ENCODE data around the gene KCND2. TPM values are rescaled to one million over a fixed set of nuclear protein-coding genes. Genes with fewer than 3 reads are reported as not detected.
A peak's percentile ranks its signal among the peaks of the same experiment; 100 is the strongest.
"Not testable (repeated sequence)": the region's sequence is repeated elsewhere in the genome, so short reads cannot be mapped to it uniquely, and the experiment has no call there.

Gene KCND2
- 0.14 and 0.17 TPM in 2 replicates for total RNA-seq

DNA sequence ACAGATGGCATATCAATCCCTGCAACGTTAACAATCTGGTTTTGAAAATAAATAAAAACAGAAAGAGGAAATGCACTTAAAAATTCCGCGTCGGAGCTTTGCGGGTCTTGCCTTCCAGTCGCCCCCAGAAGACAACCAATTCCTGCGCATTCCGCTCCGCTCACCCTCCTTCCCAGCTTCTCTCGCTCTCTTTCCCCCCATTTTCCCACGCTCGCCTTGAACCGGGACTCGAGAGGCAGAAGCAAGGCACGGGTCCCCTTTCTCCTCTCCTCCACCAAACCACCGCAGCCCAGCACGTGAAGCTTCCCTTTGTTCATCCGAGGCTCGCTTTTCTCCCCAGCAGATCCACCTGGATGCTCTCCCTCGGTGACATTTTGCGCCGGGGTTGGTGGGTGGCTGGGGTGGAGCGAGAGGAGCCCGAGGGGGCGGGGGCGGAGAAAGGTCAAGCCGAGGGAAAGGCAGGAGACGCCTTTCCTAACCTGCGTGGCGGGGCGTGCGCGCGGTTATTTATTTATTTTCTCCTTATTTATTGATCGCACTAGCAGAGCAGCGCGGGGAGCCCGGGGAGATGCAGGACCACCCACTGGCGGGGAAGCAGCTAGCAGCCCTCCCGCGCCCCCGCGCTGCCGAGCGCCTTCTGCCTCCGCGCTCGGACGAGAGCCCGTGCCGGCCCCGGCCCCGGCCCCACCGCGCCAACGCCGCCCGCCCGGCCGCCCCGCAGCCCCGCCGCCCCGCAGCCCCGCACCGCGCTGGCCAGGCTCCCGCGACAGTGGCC lies at the start of gene KCND2:
Gene KCND2 (plus strand): TSS at position 475 of the 775 bp plus-strand sequence.
- DNase-seq: peak; percentile 1

DNA sequence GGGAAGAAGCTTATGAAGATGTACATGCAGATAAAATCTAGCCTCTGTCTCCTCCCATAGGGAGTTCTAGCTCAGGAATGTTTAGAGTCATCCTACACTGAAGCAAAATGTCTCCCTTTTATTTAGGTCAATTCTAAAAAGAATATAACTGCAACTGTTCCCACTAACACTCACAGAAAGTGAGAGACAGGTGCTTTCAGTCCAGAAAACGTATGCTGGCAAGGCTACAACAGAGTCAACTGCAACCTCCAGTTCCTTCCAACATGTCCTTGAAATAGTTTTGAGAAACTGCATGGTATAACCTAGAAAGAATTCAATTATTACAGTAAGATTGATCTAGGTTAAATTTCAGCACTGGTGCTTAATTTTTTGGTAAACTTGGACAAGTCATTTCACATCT lies 46.8 kb upstream of the KCND2 start:
- DNase-seq: no peak

DNA sequence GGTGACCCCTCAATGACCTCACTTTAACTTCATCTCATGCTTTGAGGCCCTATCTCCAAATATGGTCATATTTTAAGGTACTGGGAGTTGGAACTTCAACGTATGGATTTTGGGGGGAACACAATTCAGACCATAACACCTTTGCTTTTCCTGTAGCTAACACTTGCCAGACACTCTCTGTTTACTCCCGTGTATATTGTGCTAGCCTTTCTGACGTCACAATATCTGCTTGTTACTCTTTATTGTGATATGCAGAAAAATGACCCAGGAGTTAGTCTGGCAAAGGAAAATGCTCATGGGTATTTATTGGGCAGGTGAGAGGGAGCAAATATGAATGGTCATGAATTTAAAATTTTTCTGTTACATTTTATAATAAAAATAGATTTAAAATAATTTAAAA lies 45.7 kb upstream of the KCND2 start:
- no peak for DNase-seq

GRCh38 chr7:120229084-120229483 lies 43.9 kb upstream of the KCND2 start:
- DNase-seq: no peak

DNA sequence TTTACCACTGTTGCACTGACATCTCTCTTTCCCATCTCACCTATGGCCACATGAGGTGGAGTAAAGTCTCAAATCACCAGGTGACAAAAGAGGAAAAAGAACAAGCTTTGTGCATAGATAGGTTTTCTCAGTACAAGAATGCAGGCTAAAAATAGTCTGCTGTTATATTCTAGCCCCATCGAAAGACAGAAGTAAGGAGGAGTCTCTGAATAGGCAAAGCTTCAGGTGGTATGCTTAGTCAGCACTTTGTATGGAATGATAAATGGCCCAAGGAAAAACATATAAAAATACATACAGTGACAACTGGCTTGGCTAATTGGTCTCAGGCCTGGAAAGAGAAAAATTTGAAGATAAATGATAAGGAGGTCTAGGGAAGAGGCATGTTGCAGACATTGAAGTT lies 39.6 kb upstream of the KCND2 start:
- DNase-seq: no peak

DNA sequence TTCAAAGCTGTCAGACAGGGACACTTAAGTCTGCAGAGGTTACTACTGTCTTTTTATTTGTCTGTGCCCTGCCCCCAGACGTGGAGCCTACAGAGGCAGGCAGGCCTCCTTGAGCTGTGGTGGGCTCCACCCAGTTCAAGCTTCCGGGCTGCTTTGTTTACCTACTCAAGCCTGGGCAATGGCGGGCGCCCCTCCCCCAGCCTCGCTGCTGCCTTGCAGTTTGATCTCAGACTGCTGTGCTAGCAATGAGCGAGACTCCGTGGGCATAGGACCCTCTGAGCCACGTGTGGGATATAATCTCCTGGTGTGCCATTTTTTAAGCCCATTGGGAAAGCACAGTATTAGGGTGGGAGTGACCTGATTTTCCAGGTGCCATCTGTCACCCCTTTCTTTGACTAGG lies 32.6 kb upstream of the KCND2 start:
- DNase-seq: not testable (repeated sequence)

DNA sequence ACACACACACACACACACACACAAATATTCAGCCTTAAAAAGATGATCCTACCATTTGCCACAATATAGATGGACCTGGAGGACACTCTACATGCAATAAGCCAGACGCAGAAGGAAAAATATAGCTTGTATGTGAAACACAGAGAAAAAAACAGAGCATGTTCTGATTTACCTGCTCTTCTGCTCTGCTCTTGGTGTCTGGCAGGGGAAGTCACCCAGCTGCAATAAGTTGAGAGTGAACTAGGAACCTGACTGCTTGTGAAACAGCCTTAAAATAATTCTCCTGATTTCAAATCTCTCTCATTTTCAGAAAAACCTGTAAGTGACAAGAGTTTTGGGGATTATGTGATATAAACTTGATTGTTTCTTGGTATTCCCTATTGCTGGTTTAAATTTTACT lies 31.0 kb upstream of the KCND2 start:
- DNase-seq: no peak

- no peak for DNase-seq
Measured at GRCh38 chr7:120254845-120255244, 18.1 kb upstream of the KCND2 start.

DNA sequence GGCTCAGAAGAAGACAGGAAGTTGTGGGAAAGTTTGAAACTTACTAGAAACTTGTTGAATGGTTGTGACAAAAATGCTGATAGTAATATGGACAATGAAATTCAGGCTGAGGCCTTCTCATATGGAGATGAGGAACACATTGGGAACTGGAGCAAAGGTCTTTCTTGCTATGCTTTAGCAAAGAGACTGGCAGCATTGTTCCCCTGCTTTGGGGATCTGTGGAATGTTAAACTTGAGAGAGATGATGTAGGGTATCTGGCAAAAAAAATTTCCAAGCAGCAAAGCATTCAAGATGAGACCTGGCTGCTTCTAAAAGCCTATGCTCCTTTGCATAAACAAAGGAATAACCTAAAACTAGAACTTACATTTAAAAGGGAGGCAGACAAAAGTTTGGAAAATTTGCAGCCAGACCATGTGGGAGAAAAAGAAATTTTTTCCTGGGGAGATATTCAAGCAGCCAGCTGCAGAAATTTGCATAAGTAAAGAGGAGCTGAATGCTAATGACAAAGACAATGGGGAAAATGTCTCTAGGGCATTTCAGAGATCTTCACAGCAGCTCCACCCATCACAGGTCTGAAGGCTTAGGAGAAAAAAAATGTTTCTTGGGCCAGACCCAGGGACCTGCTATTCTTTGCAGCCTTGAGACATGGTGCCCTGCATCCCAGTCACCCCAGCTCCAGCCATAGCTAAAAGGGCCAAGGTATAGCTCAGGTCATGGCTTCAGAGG lies 16.5 kb upstream of the KCND2 start:
- no peak for DNase-seq

DNA sequence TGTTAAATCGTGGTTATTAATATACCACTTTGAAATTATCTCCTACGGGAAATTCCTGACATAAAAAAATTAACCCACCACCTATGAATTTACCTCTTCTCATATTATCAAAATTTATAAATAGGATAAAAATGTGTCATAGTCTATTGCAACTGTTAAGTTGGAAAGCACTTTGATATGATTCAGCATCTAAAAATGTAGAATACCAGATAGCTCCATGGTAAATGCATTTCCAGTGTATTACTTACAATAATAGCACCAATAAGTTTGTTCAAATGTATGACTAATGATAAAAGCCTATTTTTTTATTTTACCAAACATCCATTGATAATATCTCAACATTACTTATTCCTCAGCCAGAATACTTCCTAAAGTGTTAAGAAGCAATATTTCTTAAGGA lies 13.6 kb upstream of the KCND2 start:
- DNase-seq: no peak

- no peak for DNase-seq
Measured at GRCh38 chr7:120260111-120260510, 12.9 kb upstream of the KCND2 start.

- DNase-seq: peak; percentile 57
Measured at GRCh38 chr7:120272261-120272660, 714 bp upstream of the KCND2 start.

- peak; percentile 5 for DNase-seq
Measured at GRCh38 chr7:120273476-120273975, 551 bp downstream of the KCND2 start.

- no peak for DNase-seq
Measured at GRCh38 chr7:120274482-120274881, 1.5 kb downstream of the KCND2 start.

DNA sequence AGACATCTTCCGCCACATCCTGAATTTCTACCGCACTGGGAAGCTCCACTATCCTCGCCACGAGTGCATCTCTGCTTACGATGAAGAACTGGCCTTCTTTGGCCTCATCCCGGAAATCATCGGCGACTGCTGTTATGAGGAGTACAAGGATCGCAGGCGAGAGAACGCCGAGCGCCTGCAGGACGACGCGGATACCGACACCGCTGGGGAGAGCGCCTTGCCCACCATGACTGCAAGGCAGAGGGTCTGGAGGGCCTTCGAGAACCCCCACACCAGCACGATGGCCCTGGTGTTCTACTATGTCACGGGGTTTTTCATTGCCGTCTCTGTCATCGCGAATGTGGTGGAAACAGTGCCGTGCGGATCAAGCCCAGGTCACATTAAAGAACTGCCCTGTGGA lies 1.9 kb downstream of the KCND2 start:
- DNase-seq: no peak

DNA sequence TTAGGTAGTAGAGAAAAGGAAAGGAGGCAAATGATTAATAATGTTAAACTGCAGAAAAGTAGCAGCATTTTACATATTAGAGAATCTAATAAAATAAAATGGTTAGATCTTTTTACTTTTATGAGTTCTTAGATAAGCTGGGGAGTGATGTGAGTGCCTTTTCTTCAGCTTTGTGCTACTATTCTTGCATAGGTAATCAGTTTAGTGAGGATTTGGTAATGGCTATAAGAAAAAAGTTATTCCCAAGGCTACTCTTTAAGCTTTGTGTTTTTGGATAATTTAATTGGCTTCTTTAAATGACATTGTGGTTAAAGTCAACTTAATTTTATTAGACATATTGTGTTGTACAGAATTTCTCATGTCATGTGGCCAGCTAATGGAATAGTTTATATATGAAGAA lies 3.7 kb downstream of the KCND2 start:
- no peak for DNase-seq

DNA sequence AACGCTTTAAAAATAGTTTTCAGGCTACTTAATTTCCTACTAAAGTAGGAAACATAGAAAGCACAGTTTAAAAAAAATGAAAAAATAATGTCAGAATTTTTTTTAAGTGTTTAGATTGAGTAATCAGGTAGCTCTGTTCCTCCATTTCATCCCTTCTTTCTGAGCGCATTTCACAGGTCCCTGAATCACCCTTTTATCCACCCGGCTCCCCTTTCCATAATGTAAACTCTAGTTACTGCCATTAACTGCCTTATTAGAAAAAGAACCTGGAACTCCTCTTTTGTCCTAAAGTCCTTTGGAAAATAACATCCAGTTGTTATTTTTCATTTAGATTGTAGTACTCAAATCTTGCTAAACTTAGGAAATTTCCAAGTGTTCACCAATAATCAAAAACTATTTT lies 5.8 kb downstream of the KCND2 start:
- no peak for DNase-seq

- no peak for DNase-seq
Measured at GRCh38 chr7:120280743-120281142, 7.8 kb downstream of the KCND2 start.

- DNase-seq: no peak
Measured at GRCh38 chr7:120293027-120293426, 20.1 kb downstream of the KCND2 start.

- no peak for DNase-seq
Measured at GRCh38 chr7:120302190-120302589, 29.2 kb downstream of the KCND2 start.

DNA sequence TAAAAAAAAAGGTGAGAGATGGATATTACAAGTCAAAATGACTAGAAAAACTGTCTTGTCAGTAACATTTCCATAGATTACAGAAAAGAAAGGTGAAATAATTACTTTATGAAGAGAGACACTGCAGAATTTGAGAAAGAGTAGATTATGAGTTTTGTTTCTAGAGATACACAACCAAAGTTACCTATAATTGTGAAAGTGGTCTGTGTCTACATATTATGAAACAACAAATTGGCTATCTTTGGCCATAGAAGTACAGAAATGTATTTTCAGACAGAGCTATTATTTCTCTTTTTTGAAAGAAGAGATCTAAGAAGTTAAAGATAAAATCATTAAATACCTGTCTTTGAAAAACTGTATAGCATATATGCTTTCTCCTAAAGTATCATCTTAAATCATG lies 30.1 kb downstream of the KCND2 start:
- no peak for DNase-seq

GRCh38 chr7:120304674-120305073 lies 31.7 kb downstream of the KCND2 start:
- no peak for DNase-seq

- no peak for DNase-seq
Measured at GRCh38 chr7:120307991-120308545, 35.1 kb downstream of the KCND2 start.

All from dermis blood vessel endothelial cell (primary cell).